Ishikawa (cell line): Measurements from ENCODE around the gene DDX39A.

Experiments used
- EGR1 ChIP-seq: IDR thresholded peaks from 2 replicates; pipeline ENCODE4 v1.6.1; 2012
- EP300 ChIP-seq: IDR thresholded peaks from 2 replicates; pipeline ENCODE4 v1.6.1; 2012; ENCODE audit warnings: borderline replicate concordance
- MAX ChIP-seq: IDR thresholded peaks from 2 replicates; pipeline ENCODE4 v1.6.1; 2012
- RAD21 ChIP-seq: IDR thresholded peaks from 2 replicates; pipeline ENCODE4 v1.6.1; 2012; ENCODE audit warnings: low read depth
- REST ChIP-seq: IDR thresholded peaks from 2 replicates; pipeline ENCODE4 v1.6.1; 2012; ENCODE audit warnings: low read depth, mild to moderate bottlenecking
- TCF12 ChIP-seq: IDR thresholded peaks from 2 replicates; pipeline ENCODE4 v1.6.1; 2012; ENCODE audit warnings: low read depth
- USF1 ChIP-seq: IDR thresholded peaks from 2 replicates; pipeline ENCODE4 v1.6.1; 2012
- ZBTB7A ChIP-seq: IDR thresholded peaks from 2 replicates; pipeline ENCODE4 v1.6.1; 2012; ENCODE audit warnings: low read depth

- TF ChIP-seq USF1 (no peak), EP300 (no peak), MAX (no peak), TCF12 (no peak), REST (no peak), EGR1 (no peak), RAD21 (no peak), ZBTB7A (no peak)
Measured at GRCh38 chr19:14425696-14426138, 6.6 kb upstream of the DDX39A start.
